ENCODE data around the gene ROGDI. TPM values are rescaled to one million over a fixed set of nuclear protein-coding genes. Genes with fewer than 3 reads are reported as not detected.

The ROGDI gene
- total and polyA plus RNA-seq, 2 donors (not counting 3 experiments of a cell fraction or from before 2014, with no cell fraction given): 12.0 to 36.9 TPM

- Histone ChIP-seq H3K9ac (replicated peaks; ENCODE audit: extremely low read depth, insufficient read depth, low read length) (no peak overlapping the region), H3K36me3 (ENCODE audit: control insufficient read depth in 2 of 2, extremely low read depth in 1 of 2, insufficient read depth in 2 of 2, low read length in 2 of 2) (peaks cover 11 to 41% of the 10 kb centered on the region in 2 experiments), H2AFZ (ENCODE audit: low read depth, low read length) (no peak overlapping the region), H4K20me1 (replicated peaks; ENCODE audit: control insufficient read depth, extremely low read depth, insufficient read depth, low read length) (no peaks in the 10 kb centered on the region), H3K4me3 (replicated peaks in 1 of 3; ENCODE audit: insufficient read depth in 1 of 3, low read depth in 1 of 3, low read length in 3 of 3) (no peak overlapping the region), H3K9me1 (replicated peaks; ENCODE audit: control insufficient read depth, extremely low read depth, insufficient read depth, low read length) (no peaks in the 10 kb centered on the region), H3K27me3 (ENCODE audit: control insufficient read depth in 2 of 2, insufficient read depth in 2 of 2, low read length in 2 of 2) (no peaks in the 10 kb centered on the region), H3K9me3 (replicated peaks; ENCODE audit: control insufficient read depth, insufficient read depth, low read length) (no peaks in the 10 kb centered on the region), H3K4me2 (ENCODE audit: insufficient read depth, low read length) (no peak overlapping the region), H3K4me1 (ENCODE audit: control insufficient read depth, extremely low read depth, insufficient read depth, low read length) (no peaks in the 10 kb centered on the region), H3K79me2 (ENCODE audit: control insufficient read depth, insufficient read depth, low read length) (no peaks in the 10 kb centered on the region), H3K27ac (ENCODE audit: insufficient read depth, low read depth, low read length) (no peak overlapping the region)
- no peak for TF ChIP-seq CTCF (IDR thresholded peaks at IDR 0.05; ENCODE audit: extremely low read depth in 1 of 2, insufficient read depth in 1 of 2, low read depth in 1 of 2, low read length in 2 of 2)
- TF ChIP-seq MYC (IDR thresholded peaks at IDR 0.05; ENCODE audit: low read depth, low read length): no peak
- no peak for TF ChIP-seq EZH2 (IDR thresholded peaks at IDR 0.05; ENCODE audit: borderline replicate concordance, low read depth, low read length, severe bottlenecking)
- no peak for DNase-seq (ENCODE audit: low read depth, low spot score)
- POLR2A ChIA-PET: no interaction called here
- no TSS peak for BruUV-seq (replicated peaks)
- CTCF ChIA-PET: interaction anchor here (1.0 kb wide), 1 partner anchor 10 kb away, joined by 5 read pairs; no protein-coding TSS in a partner anchor
- no peak for FAIRE-seq
- dilution Hi-C loops (cut with MboI; ENCODE audit: extremely low pct_ligation_motif_present, low sequenced_read_pairs): no loop called here
- intact Hi-C loops (cut with micrococcal nuclease): no loop called here
These were observed 11.6 kb upstream of the ROGDI start for GRCh38 chr16:4814046-4814445.

- Histone ChIP-seq H3K4me2 (ENCODE audit: insufficient read depth, low read length) (no peak overlapping the region), H3K36me3 (ENCODE audit: control insufficient read depth in 2 of 2, extremely low read depth in 1 of 2, insufficient read depth in 2 of 2, low read length in 2 of 2) (peaks cover 11 to 36% of the 10 kb centered on the region in 2 experiments), H3K27me3 (ENCODE audit: control insufficient read depth in 2 of 2, insufficient read depth in 2 of 2, low read length in 2 of 2) (no peaks in the 10 kb centered on the region), H3K9me3 (replicated peaks; ENCODE audit: control insufficient read depth, insufficient read depth, low read length) (no peaks in the 10 kb centered on the region), H3K4me3 (replicated peaks in 1 of 3; ENCODE audit: insufficient read depth in 1 of 3, low read depth in 1 of 3, low read length in 3 of 3) (no peak overlapping the region), H3K4me1 (ENCODE audit: control insufficient read depth, extremely low read depth, insufficient read depth, low read length) (no peaks in the 10 kb centered on the region), H3K9ac (replicated peaks; ENCODE audit: extremely low read depth, insufficient read depth, low read length) (no peak overlapping the region), H4K20me1 (replicated peaks; ENCODE audit: control insufficient read depth, extremely low read depth, insufficient read depth, low read length) (no peaks in the 10 kb centered on the region), H3K27ac (ENCODE audit: insufficient read depth, low read depth, low read length) (no peak overlapping the region), H2AFZ (ENCODE audit: low read depth, low read length) (no peak overlapping the region), H3K79me2 (ENCODE audit: control insufficient read depth, insufficient read depth, low read length) (no peaks in the 10 kb centered on the region), H3K9me1 (replicated peaks; ENCODE audit: control insufficient read depth, extremely low read depth, insufficient read depth, low read length) (no peaks in the 10 kb centered on the region)
- BruUV-seq (replicated peaks): no TSS peak
- no peak for DNase-seq (ENCODE audit: low read depth, low spot score)
- CTCF ChIA-PET: interaction anchor here (1.0 kb wide), 1 partner anchor 11 kb away, joined by 5 read pairs; no protein-coding TSS in a partner anchor
- dilution Hi-C loops (cut with MboI; ENCODE audit: extremely low pct_ligation_motif_present, low sequenced_read_pairs) (no loop called here), intact Hi-C loops (cut with micrococcal nuclease) (no loop called here)
- POLR2A ChIA-PET: no interaction called here
- no peak for FAIRE-seq
- TF ChIP-seq POLR2AphosphoS5 (IDR thresholded peaks at IDR 0.05; ENCODE audit: insufficient read depth, low read depth, low read length) (no peak), GATA2 (IDR thresholded peaks at IDR 0.05; ENCODE audit: insufficient read depth, insufficient read length, low read depth, low read length) (no peak)
These were observed 11.0 kb upstream of the ROGDI start for GRCh38 chr16:4813251-4814003.
